GM19238 (cell line): ENCODE data around the gene RPGR.

ENCODE experiments used
- DNase-seq: peaks from one replicate; pipeline ENCODE4 v3.0.0; 2011; ENCODE audit warnings: low spot score; ENCODE audit not compliant: insufficient read length

The RPGR gene

GRCh38 chrX:38320819-38321218, 6.5 kb downstream of the RPGR start:
- DNase-seq: no peak

GRCh38 chrX:38318606-38319005, 8.7 kb downstream of the RPGR start:
- no peak for DNase-seq

GRCh38 chrX:38318196-38318595, 9.1 kb downstream of the RPGR start:
- no peak for DNase-seq

- DNase-seq: no peak
Measured at GRCh38 chrX:38315186-38315585, 12.1 kb downstream of the RPGR start.

- no peak for DNase-seq
Measured at GRCh38 chrX:38313190-38313589, 14.1 kb downstream of the RPGR start.

GRCh38 chrX:38312436-38312835, 14.9 kb downstream of the RPGR start:
- no peak for DNase-seq

GRCh38 chrX:38311743-38312142, 15.6 kb downstream of the RPGR start:
- no peak for DNase-seq

- no peak for DNase-seq
Measured at GRCh38 chrX:38305971-38306370, 21.3 kb downstream of the RPGR start.

- no peak for DNase-seq
Measured at GRCh38 chrX:38304010-38304409, 23.3 kb downstream of the RPGR start.

- DNase-seq: no peak
Measured at GRCh38 chrX:38293741-38294140, 33.6 kb downstream of the RPGR start.

GRCh38 chrX:38287674-38288073, 39.6 kb downstream of the RPGR start:
- DNase-seq: no peak

GRCh38 chrX:38285649-38286048, 41.7 kb downstream of the RPGR start:
- DNase-seq: no peak

- DNase-seq: no peak
Measured at GRCh38 chrX:38282049-38282448, 45.3 kb downstream of the RPGR start.

GRCh38 chrX:38279188-38279587, 48.1 kb downstream of the RPGR start:
- DNase-seq: no peak

GRCh38 chrX:38278682-38279081, 48.6 kb downstream of the RPGR start:
- no peak for DNase-seq

- no peak for DNase-seq
Measured at GRCh38 chrX:38277802-38278201, 49.5 kb downstream of the RPGR start.

- no peak for DNase-seq
Measured at GRCh38 chrX:38277136-38277535, 50.2 kb downstream of the RPGR start.

GRCh38 chrX:38276089-38276488, 51.2 kb downstream of the RPGR start:
- no peak for DNase-seq

- DNase-seq: no peak
Measured at GRCh38 chrX:38275615-38276014, 51.7 kb downstream of the RPGR start.

- no peak for DNase-seq
Measured at GRCh38 chrX:38273453-38273852, 53.9 kb downstream of the RPGR start.

- no peak for DNase-seq
Measured at GRCh38 chrX:38271154-38271716, 56.1 kb downstream of the RPGR start.

GRCh38 chrX:38268011-38268410, 59.3 kb downstream of the RPGR start:
- no peak for DNase-seq

- DNase-seq: no peak
Measured at GRCh38 chrX:38262715-38263620, 64.3 kb downstream of the RPGR start.
